ENCODE measurements around the gene CLEC16A. TPM values are rescaled to one million over a fixed set of nuclear protein-coding genes. Genes with fewer than 3 reads are reported as not detected.

The CLEC16A gene
- polyA plus RNA-seq, 1 experiment: 11.9 TPM

- no peaks in the 10 kb centered on the region for H3K27me3 ChIP-seq (ENCODE audit: control insufficient read depth, insufficient read depth, low read length)
- no peak for TF ChIP-seq CTCF (IDR thresholded peaks at IDR 0.05; ENCODE audit: low read depth, low read length)
- POLR2A ChIA-PET: interaction anchor here (1.2 kb wide), 1 partner anchor 309 kb away, joined by 3 read pairs; no protein-coding TSS in a partner anchor
- H3K4me3 ChIP-seq (ENCODE audit: low read depth, low read length): peak overlapping the region; percentile 84
- no peak overlapping the region for H3K27ac ChIP-seq (ENCODE audit: low read depth, low read length)
- no peak for DNase-seq (ENCODE audit: low read depth, low spot score)
- H3K9me3 ChIP-seq (ENCODE audit: control insufficient read depth, insufficient read depth, low read length): no peaks in the 10 kb centered on the region; the same call in 1 of the 2 replicates
- CTCF ChIA-PET: no interaction called here
Measured at GRCh38 chr16:10946308-10946707, 1.9 kb downstream of the CLEC16A start.

GRCh38 chr16:10947211-10947787 is 2.9 kb downstream of the CLEC16A start:
- TF ChIP-seq CTCF (IDR thresholded peaks at IDR 0.05; ENCODE audit: low read depth, low read length): no peak
- no peaks in the 10 kb centered on the region; the same call in 1 of the 2 replicates for H3K9me3 ChIP-seq (ENCODE audit: control insufficient read depth, insufficient read depth, low read length)
- CTCF ChIA-PET: interaction anchor here (0.6 kb wide), 1 partner anchor 15 kb away, joined by 3 read pairs; no protein-coding TSS in a partner anchor
- POLR2A ChIA-PET: no interaction called here
- H3K27me3 ChIP-seq (ENCODE audit: control insufficient read depth, insufficient read depth, low read length): no peaks in the 10 kb centered on the region
- no peak overlapping the region for H3K4me3 ChIP-seq (ENCODE audit: low read depth, low read length)
- no peak for DNase-seq (ENCODE audit: low read depth, low spot score)
- no peak overlapping the region for H3K27ac ChIP-seq (ENCODE audit: low read depth, low read length)

- Histone ChIP-seq H3K4me3 (ENCODE audit: low read depth, low read length) (no peak overlapping the region), H3K27ac (ENCODE audit: low read depth, low read length) (no peak overlapping the region), H3K27me3 (ENCODE audit: control insufficient read depth, insufficient read depth, low read length) (no peaks in the 10 kb centered on the region), H3K9me3 (ENCODE audit: control insufficient read depth, insufficient read depth, low read length) (no peaks in the 10 kb centered on the region; the same call in 1 of the 2 replicates)
- no peak for TF ChIP-seq CTCF (IDR thresholded peaks at IDR 0.05; ENCODE audit: low read depth, low read length)
- POLR2A ChIA-PET: no interaction called here
- CTCF ChIA-PET: interaction anchor here (0.5 to 2.5 kb wide), 3 partner anchors 10 to 640 kb away, joined by 3 to 10 read pairs (median 3); no protein-coding TSS in a partner anchor
- DNase-seq (ENCODE audit: low read depth, low spot score): no peak
Measured at GRCh38 chr16:10949424-10949970, 5.1 kb downstream of the CLEC16A start.

- DNase-seq (ENCODE audit: low read depth, low spot score): no peak
Measured at GRCh38 chr16:10950393-10950792, 6.0 kb downstream of the CLEC16A start.

More at GRCh38 chr16:10950393-10950792, 6.0 kb downstream of the CLEC16A start:
- H3K9me3 ChIP-seq (ENCODE audit: control insufficient read depth, insufficient read depth, low read length): no peaks in the 10 kb centered on the region
- peak overlapping the region; percentile 39 for H3K27ac ChIP-seq (ENCODE audit: low read depth, low read length)
- no peak overlapping the region for H3K4me3 ChIP-seq (ENCODE audit: low read depth, low read length)
- H3K27me3 ChIP-seq (ENCODE audit: control insufficient read depth, insufficient read depth, low read length): no peaks in the 10 kb centered on the region
- CTCF ChIA-PET: interaction anchor here (0.5 to 2.5 kb wide), 6 partner anchors 8 to 639 kb away, joined by 3 to 10 read pairs (median 5); partner anchors contain the start of gene DEXI
- no peak for TF ChIP-seq CTCF (IDR thresholded peaks at IDR 0.05; ENCODE audit: low read depth, low read length)
- POLR2A ChIA-PET: interaction anchor here (0.5 to 1.8 kb wide), 2 partner anchors 305 to 417 kb away, joined by 3 to 6 read pairs; partner anchors contain the start of gene SOCS1
